Activated CD4-positive, CD25-positive, alpha-beta regulatory T cell treated with anti-CD3 and anti-CD28 coated beads, Interleukin-2, amount 50 U/mL, for 24 hours (primary cell): Measurements from ENCODE around the gene PKP2.

Source experiments
- ATAC-seq, 2 donors: fragments of 150-1000 bp; cut with Tn5 transposase; one replicate each; pipeline ENCODE4 v1.10.0; 2021; ENCODE audit warnings: mild to moderate bottlenecking in 1 of 2, moderate library complexity in 1 of 2

PKP2 gene

DNA sequence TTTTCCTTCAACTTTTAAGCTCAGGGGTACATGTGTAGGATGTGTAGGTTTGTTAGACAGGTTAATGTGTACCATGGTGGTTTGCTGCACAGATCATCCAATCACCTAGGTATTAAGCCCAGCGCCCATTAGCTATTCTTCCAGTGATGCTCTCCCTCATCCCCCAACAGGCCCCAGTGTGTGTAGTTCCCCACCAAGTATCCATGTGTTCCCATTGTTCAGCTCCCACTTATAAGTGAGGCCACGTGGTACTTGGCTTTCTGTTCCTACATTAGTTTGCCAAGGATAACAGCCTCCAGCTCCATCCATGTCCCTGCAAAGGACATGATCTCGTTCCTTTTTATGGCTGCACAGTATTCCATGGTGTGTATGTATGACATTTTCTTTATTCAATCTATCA lies 92.3 kb downstream of the PKP2 start:
- ATAC-seq: no peak

- no peak for ATAC-seq
Observed at GRCh38 chr12:32801269-32801980, 95.2 kb downstream of the PKP2 start.

DNA sequence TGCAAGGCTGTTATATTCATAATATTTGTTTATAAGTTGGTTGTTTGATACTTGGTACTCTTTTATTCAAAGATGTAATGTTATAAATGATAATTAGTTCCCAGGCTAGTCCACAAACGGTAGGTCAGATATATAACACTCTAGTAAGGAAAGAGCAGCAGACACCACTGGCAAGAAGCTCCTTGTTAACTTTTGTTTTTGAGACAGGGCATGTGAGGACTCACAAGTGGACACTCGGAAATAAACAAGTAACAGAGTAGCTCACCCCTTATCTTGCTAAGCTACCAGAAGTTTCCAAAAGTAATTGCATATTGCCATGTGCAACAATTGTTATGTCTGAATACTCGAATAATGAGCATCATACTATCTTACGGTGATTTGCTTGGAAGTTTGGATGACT lies 102.3 kb downstream of the PKP2 start:
- no peak for ATAC-seq

- no peak for ATAC-seq
Observed at GRCh38 chr12:32789916-32790315, 106.7 kb downstream of the PKP2 start.

DNA sequence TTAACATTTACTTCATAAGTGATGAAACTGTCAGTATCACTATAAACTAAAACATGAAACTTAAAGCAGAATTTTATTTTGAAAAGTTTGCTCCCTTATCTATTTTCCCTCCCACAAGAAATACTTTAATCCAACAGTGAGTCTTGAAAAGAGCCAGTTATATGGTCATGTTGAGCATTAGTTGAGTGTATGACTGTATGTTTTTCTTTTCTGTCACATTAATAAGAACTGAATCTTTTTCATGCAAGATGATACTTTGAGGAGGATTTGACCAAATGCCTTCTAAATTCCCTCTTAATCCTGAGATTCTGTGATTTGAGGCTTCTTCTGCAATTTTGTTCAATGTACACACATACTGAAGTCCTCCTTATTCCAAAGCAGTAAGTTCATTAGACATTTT lies 107.1 kb downstream of the PKP2 start:
- no peak for ATAC-seq

GRCh38 chr12:32788405-32788804 lies 108.2 kb downstream of the PKP2 start:
- no peak for ATAC-seq

GRCh38 chr12:32785557-32785956 lies 111.0 kb downstream of the PKP2 start:
- no peak for ATAC-seq

GRCh38 chr12:32783029-32783428 lies 113.5 kb downstream of the PKP2 start:
- ATAC-seq: no peak

- no peak for ATAC-seq
Observed at GRCh38 chr12:32780071-32780470, 116.5 kb downstream of the PKP2 start.

GRCh38 chr12:32777691-32778175 lies 118.8 kb downstream of the PKP2 start:
- ATAC-seq: no peak

DNA sequence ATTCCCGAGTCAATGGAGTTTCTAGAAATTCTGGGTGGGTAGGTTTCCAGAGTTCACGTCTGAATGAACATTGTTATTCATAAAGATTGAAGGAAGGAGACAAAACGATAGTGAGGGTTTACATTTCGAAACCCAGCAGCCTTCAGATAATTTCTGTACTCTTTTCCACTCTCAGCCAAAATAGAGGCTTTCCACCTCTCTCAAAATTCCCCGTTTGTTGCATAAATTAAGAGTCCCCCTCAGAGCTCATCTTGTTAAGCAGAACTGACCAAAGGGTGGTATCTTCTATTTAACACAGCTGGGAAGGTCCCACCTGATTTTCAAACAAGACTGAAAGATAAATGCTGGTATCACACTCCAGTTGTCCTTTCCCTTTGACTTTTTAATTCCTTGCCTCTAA lies 119.4 kb downstream of the PKP2 start:
- ATAC-seq: no peak

DNA sequence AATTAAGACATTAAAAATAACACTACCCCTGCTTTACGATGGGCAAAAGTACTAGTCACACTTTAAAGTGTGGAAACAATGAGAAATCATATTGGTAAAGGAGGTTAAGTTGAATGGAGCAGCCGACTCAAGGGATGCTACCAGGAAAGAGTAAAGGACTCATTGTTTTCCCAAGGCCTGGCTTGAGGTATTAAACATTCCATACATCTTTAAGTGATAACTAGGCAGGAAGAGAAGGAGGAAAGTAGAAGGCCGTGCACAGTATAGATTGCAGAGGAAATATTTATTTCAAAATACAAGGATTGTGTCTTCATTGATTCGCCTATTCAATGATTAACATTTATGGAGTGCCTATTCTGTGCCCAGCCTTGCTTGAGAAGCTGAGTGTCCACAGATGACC lies 120.3 kb downstream of the PKP2 start:
- no peak for ATAC-seq

DNA sequence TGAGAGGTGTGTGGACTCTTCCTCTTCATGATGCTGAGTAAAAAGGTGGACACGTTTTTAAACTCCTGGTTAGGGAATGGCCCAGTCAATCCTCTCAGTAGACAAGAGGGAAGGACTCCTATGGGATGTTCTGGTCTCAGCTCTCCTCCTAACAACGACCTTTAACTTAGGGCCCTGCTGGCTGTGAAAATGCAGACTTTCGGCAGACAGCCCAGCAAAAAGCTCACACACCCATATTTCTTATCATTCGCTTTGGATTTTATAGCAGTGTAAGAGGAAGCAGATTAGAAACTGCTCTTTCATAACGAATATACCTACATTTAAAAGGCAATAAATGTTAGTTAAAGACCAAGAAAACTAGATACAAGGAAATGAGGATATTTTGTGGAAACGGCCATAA lies 122.9 kb downstream of the PKP2 start:
- ATAC-seq: no peak

- ATAC-seq: no peak
Observed at GRCh38 chr12:32770141-32770540, 126.4 kb downstream of the PKP2 start.

GRCh38 chr12:32768518-32768917 lies 128.1 kb downstream of the PKP2 start:
- no peak for ATAC-seq

- no peak for ATAC-seq
Observed at GRCh38 chr12:32765906-32766305, 130.7 kb downstream of the PKP2 start.

GRCh38 chr12:32761716-32762115 lies 134.9 kb downstream of the PKP2 start:
- no peak for ATAC-seq

DNA sequence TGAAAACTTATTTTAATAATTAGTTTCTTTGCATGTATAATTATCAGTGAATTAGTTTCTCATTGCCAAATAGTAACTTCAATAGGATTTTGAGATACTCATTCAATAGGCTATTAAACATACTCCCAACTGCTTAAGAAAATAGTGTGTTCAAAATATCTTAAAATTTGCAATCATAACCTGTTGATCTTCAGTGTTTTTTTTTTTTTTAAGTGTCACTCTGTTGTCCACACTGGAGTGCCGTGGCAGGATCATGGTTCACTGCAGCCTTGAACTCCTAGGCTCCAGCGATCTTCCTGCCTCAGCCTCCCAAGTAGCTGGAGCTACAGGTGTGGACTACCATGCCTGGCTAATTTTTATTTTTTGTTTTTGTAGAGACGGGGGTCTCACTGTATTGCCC lies 139.4 kb downstream of the PKP2 start:
- no peak for ATAC-seq

GRCh38 chr12:32756476-32757066 lies 140.0 kb downstream of the PKP2 start:
- ATAC-seq: no peak

DNA sequence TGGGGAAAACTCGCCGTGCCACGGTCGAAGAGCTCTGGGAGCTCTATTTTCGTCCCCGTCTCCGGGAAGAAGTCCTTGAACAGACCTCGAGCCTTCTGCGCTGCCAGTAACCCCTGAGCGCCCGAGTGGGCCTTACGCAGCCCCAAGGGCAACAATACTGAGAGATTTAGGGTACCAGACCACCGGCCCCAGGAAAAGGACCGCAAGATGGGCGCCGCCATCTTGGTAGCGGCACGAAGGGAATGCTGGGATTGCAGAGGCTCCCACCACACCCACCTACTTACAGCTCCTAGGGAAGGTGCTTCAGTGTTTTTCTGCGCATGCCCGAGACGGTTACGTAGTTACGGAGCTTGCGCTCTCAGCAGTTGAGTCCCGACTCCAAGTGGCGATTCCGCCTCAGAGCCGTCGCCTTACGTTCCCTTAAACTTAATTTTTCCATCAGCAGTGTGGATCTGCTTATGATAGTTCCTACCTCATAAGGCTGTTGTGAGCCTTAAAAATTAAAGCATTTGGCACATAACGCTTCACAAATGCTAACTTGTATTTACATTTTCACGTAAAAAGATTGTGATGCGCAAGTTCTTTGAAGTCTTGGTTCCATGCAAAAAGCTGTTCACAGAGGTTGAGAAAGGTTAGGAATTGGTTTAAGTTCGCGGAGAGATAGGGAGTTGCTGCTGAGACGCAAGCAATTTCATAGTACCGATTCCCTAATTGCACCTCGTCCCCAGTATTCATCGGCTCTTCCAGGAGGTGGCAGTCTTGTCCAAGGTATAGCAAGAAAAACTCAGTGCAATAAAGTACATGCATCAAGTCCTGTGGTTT lies 140.7 kb downstream of the PKP2 start, which contains the start of gene YARS2:
TSS of gene YARS2 (minus strand) at position 244 of the 822 bp plus-strand sequence. CDS start at position 221, 23 bp downstream.
- peak; percentile 90 to 93 for ATAC-seq

DNA sequence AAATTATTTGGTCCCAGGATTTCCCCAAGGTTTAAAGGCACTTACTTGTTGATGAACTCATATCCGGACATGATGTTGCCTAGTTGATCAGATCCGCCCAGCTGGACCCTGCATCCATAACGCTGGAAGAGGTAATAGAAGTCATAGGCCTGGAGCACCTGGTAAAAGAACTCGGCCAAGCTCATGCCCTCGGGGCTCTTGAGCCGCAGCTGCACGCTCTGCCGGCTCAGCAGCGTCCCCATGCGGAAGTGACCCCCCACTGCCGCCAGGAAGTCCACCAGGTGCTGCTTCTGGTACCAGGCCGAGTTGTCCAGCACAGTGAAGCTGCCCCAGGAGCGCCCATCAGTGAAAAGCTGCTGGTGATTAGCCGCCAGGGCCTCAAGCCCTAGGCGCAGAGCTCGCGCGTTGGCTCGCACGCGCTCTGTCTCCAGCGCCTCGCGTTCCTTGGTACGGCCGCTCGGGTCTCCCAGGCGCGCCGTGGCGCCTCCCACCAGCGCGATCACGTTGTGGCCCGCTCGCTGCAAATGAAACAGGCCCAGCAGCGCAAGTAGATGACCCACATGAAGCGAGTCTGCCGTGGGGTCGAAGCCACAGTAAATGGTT lies 141.4 kb downstream of the PKP2 start:
- peak; percentile 61 to 71 for ATAC-seq

- no peak for ATAC-seq
Observed at GRCh38 chr12:32754111-32754510, 142.5 kb downstream of the PKP2 start.

DNA sequence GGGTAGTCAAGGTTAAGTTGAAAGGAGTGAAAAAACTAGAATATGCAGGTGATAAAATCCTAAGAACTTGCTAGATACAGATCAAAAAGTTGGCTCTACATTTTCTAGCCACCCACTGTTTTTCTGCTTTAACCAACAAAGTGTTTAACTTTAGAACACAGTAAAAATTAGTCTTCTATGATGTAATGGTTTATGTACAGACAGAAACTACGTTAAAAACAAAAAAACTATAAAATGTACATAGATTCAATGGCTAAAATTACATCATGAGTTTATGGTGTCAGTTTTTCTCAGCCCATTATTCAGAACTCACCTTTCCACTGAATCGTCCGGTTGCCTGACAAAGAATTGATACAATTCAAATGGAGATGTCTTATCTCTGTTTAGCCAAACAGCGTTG lies 143.0 kb downstream of the PKP2 start:
- no peak for ATAC-seq
